Sigmoid colon (tissue), 7 donors: ENCODE data around the gene XPNPEP1. TPM values are rescaled to one million over a fixed set of nuclear protein-coding genes. Genes with fewer than 3 reads are reported as not detected.

Experiments
- DNase-seq: peaks from one replicate; pipeline ENCODE4 v3.0.0-alpha.2; 2019
- H3K27ac ChIP-seq, 4 donors: fragments of 200-600 bp; sonication (generic); one replicate each; pipeline ENCODE4 v1.5.1; 2016 to 2019; ENCODE audit warnings: mild to moderate bottlenecking in 1 of 4
- H3K27me3 ChIP-seq, 3 donors: fragments of 200-600 bp; sonication (generic); one replicate each; pipeline ENCODE4 v1.5.1; 2019; ENCODE audit warnings: mild to moderate bottlenecking in 1 of 3
- H3K36me3 ChIP-seq, 4 donors: fragments of 200-600 bp; sonication (generic); one replicate each; pipeline ENCODE4 v1.5.1; 2016 to 2019
- H3K4me1 ChIP-seq, 4 donors: fragments of 200-600 bp; sonication (generic); one replicate each; pipeline ENCODE4 v1.5.1; 2017 to 2019
- H3K4me3 ChIP-seq, 4 donors: fragments of 200-600 bp; sonication (generic); one replicate each; pipeline ENCODE4 v1.5.1; 2017 to 2019; ENCODE audit warnings: mild to moderate bottlenecking in 2 of 4, moderate library complexity in 1 of 4
- H3K9me3 ChIP-seq, 4 donors: fragments of 200-600 bp in 3 of 4; sonication (generic) in 3 of 4; one replicate each; pipeline versions ENCODE4 v1.5.1 to v1.6.1; 2013 to 2019
- EP300 ChIP-seq, 4 donors: sonication (generic); formaldehyde crosslinking; IDR thresholded peaks; one replicate each; pipeline ENCODE4 v1.6.1; 2017; ENCODE audit warnings: antibody characterized with exemption in 4 of 4
- POLR2A ChIP-seq, 2 donors: fragments of 450-650 bp; IDR thresholded peaks; one replicate each; pipeline ENCODE4 v1.6.1; 2016; ENCODE audit warnings: antibody characterized with exemption in 2 of 2, mild to moderate bottlenecking in 2 of 2, moderate library complexity in 2 of 2
- POLR2AphosphoS5 ChIP-seq, 4 donors: sonication (generic); formaldehyde crosslinking; IDR thresholded peaks; one replicate each; pipeline ENCODE4 v1.6.1; 2017; ENCODE audit warnings: antibody characterized with exemption in 4 of 4
- WGBS, 2 donors: extraction: QIAGEN DNeasy Blood & Tissue Kit; methylation state at CpG; one replicate each; pipeline ENCODE4 v1.1.7; 2013; 5-methylcytosine and 5-hydroxymethylcytosine counted together
- intact Hi-C: fragments of 100-400 bp; cut with DNase I; formaldehyde crosslinking; loops from one replicate; pipeline ENCODE4 v1.15.1; 2023
- polyA plus RNA-seq, 3 donors: library from polyadenylated mRNA; stranded (reverse); fragments of 200-250 nt; gene quantifications; one replicate each; pipeline ENCODE4 v1.2.3, GENCODE V29; 2013
- total RNA-seq, 4 donors: library from RNA; depleted of rRNA; stranded (reverse); fragments of >200 nt; gene quantifications; one replicate each; pipeline ENCODE4 v1.1.0, GENCODE V29; 2016
- TF ChIP-seq, protein P1 (sequence below), 4 experiments: fragments of 450-650 bp in 3 of 4; fragments of 200-600 bp in 1 of 4; IDR thresholded peaks; one replicate each; pipeline ENCODE4 v1.5.1; 2016 to 2019; ENCODE audit warnings: antibody characterized with exemption in 4 of 4, mild to moderate bottlenecking in 3 of 4, moderate library complexity in 2 of 4
- donor health status: healthy with polysubstance abuse.
- donor health status: Bipolar disorder and iron deficiency.
- donor health status: healthy.

XPNPEP1 gene
- total and polyA plus RNA-seq, 7 donors: 37.5 to 59.1 (median 55.6) TPM

GRCh38 chr10:109928475-109928891 lies 5.2 kb upstream of the XPNPEP1 start:
- peaks cover 0 to 7% (median 0%) of the 10 kb centered on the region in 4 donors for H3K4me1 ChIP-seq
- TF ChIP-seq EP300 (IDR thresholded peaks at IDR 0.05) (no peak), POLR2AphosphoS5 (IDR thresholded peaks at IDR 0.05) (no peak), POLR2A (IDR thresholded peaks at IDR 0.05) (no peak)
- TF ChIP-seq, protein P1, sequence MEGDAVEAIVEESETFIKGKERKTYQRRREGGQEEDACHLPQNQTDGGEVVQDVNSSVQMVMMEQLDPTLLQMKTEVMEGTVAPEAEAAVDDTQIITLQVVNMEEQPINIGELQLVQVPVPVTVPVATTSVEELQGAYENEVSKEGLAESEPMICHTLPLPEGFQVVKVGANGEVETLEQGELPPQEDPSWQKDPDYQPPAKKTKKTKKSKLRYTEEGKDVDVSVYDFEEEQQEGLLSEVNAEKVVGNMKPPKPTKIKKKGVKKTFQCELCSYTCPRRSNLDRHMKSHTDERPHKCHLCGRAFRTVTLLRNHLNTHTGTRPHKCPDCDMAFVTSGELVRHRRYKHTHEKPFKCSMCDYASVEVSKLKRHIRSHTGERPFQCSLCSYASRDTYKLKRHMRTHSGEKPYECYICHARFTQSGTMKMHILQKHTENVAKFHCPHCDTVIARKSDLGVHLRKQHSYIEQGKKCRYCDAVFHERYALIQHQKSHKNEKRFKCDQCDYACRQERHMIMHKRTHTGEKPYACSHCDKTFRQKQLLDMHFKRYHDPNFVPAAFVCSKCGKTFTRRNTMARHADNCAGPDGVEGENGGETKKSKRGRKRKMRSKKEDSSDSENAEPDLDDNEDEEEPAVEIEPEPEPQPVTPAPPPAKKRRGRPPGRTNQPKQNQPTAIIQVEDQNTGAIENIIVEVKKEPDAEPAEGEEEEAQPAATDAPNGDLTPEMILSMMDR (IDR thresholded peaks at IDR 0.05): no peak
- no peak overlapping the region for H3K4me3 ChIP-seq
- no peaks in the 10 kb centered on the region for H3K36me3 ChIP-seq
- WGBS, 2 donors: 88 to 89% methylated on average over 1 of the region's 1 CpG
- H3K27me3 ChIP-seq: no peaks in the 10 kb centered on the region
- H3K27ac ChIP-seq: peak overlapping the region in 1 of 4 donors; percentile 33
- intact Hi-C loops: loop anchor here (10.0 kb wide), 1 partner anchor 986 kb away; the partner anchor contains the start of genes BBIP1 and SHOC2
- no peaks in the 10 kb centered on the region for H3K9me3 ChIP-seq
- DNase-seq: no peak

DNA sequence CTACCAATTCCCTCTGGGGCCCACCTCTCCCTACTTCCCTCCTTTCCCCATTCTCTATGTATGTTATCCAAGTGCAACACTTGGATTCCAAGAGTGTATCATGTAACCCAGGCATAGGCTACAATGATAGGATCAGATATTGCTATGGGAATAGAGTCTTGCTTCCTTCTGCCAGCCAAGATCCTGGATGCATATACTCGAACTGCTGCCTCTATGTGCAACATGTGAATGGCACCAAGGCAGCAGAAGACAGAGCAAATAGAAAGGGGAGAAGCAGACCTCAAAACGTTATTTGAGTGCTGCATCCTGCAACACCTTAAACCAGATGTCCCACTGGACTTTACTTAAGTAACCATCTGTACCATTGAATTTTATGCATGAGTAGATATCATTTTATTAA lies 3.5 kb upstream of the XPNPEP1 start:
- intact Hi-C loops: loop anchor here (10.0 kb wide), 1 partner anchor 988 kb away; the partner anchor contains the start of genes BBIP1 and SHOC2
- WGBS, 2 donors: 83 to 85% methylated on average over 2 of the region's 2 CpGs
- TF ChIP-seq POLR2A (IDR thresholded peaks at IDR 0.05): no peak
- TF ChIP-seq POLR2AphosphoS5 (IDR thresholded peaks at IDR 0.05): no peak
- TF ChIP-seq, protein P1 (IDR thresholded peaks at IDR 0.05): no peak
- TF ChIP-seq EP300 (IDR thresholded peaks at IDR 0.05): no peak
- Histone ChIP-seq H3K4me1 (peaks cover 0 to 17% (median 9%) of the 10 kb centered on the region in 4 donors), H3K27ac (no peak overlapping the region), H3K4me3 (no peak overlapping the region), H3K27me3 (no peaks in the 10 kb centered on the region), H3K36me3 (no peaks in the 10 kb centered on the region), H3K9me3 (no peaks in the 10 kb centered on the region)
- DNase-seq: no peak

DNA sequence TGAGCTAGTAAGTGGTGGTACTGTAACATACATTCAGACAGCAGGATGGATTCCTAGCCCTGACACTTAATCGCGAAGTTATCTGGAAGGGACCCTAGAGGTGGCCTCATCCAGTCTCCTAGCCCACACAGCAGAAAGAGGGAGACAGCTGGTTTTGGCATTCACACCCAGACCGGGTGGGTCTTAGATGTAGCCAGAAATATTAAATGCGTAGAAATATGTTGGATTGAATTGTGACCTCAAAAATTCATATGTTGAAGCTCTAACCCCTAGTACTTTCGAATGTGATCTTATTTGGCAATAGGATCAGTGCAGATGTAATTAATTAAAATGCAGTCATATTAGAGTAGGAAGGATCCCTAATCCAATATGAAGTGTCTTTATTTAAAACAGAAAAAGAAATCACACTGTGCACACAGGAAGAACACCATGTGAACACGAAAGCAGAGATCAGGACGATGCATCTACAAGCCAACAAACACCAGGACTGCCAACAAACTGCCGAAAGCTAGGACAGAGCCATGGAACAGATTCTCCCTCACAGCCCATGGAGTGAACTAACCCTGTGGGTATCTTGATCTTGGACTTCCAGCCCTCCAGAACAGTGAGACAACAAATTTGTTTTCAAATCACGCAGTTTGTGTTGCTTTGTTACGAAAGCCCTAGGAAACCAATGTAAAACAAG lies 2.9 kb upstream of the XPNPEP1 start:
- no peaks in the 10 kb centered on the region for H3K36me3 ChIP-seq
- H3K27ac ChIP-seq: no peak overlapping the region
- H3K9me3 ChIP-seq: no peaks in the 10 kb centered on the region
- no peak overlapping the region for H3K4me3 ChIP-seq
- WGBS, 2 donors: 89 to 93% methylated on average over 10 of the region's 10 CpGs
- intact Hi-C loops: loop anchor here (10.0 kb wide), 1 partner anchor 989 kb away; the partner anchor contains the start of genes BBIP1 and SHOC2
- no peak for DNase-seq
- TF ChIP-seq EP300 (IDR thresholded peaks at IDR 0.05) (no peak), POLR2A (IDR thresholded peaks at IDR 0.05) (no peak), POLR2AphosphoS5 (IDR thresholded peaks at IDR 0.05) (no peak)
- TF ChIP-seq, protein P1 (IDR thresholded peaks at IDR 0.05): no peak
- no peaks in the 10 kb centered on the region for H3K27me3 ChIP-seq
- peaks cover 0 to 24% (median 15%) of the 10 kb centered on the region in 4 donors for H3K4me1 ChIP-seq

GRCh38 chr10:109924967-109925620 lies 1.8 kb upstream of the XPNPEP1 start:
- Histone ChIP-seq H3K4me1 (peaks cover 0 to 28% (median 19%) of the 10 kb centered on the region in 4 donors), H3K27ac (no peak overlapping the region), H3K27me3 (no peaks in the 10 kb centered on the region), H3K9me3 (no peaks in the 10 kb centered on the region), H3K4me3 (no peak overlapping the region), H3K36me3 (no peaks in the 10 kb centered on the region)
- intact Hi-C loops: loop anchor here (5.0 to 10.0 kb wide), 4 partner anchors 43 to 990 kb away; partner anchors contain the start of genes BBIP1 and SHOC2
- no peak for TF ChIP-seq EP300 (IDR thresholded peaks at IDR 0.05)
- TF ChIP-seq POLR2A (IDR thresholded peaks at IDR 0.05): no peak
- TF ChIP-seq, protein P1 (IDR thresholded peaks at IDR 0.05): no peak
- no peak for TF ChIP-seq POLR2AphosphoS5 (IDR thresholded peaks at IDR 0.05)
- WGBS, 2 donors: 69 to 79% methylated on average over 5 of the region's 5 CpGs
- DNase-seq: no peak
